ENCODE results near the gene MANF. TPM values are rescaled to one million over a fixed set of nuclear protein-coding genes. Genes with fewer than 3 reads are reported as not detected.
"Not testable (repeated sequence)": the region's sequence is repeated elsewhere in the genome, so short reads cannot be mapped to it uniquely, and the experiment has no call there.

The MANF gene
- total and polyA plus RNA-seq, 7 donors = 12.2 to 138 (median 21.0) TPM

GRCh38 chr3:51362476-51362875 lies 22.6 kb upstream of the MANF start:
- Histone ChIP-seq H3K27me3 (no peaks in the 10 kb centered on the region), H3K27ac (no peak overlapping the region), H3K4me3 (no peak overlapping the region), H3K4me1 (no peaks in the 10 kb centered on the region), H3K9me3 (no peaks in the 10 kb centered on the region), H3K36me3 (no peaks in the 10 kb centered on the region)
- no peak for DNase-seq
- no peak for TF ChIP-seq POLR2A (IDR thresholded peaks at IDR 0.05)
- TF ChIP-seq EP300 (IDR thresholded peaks at IDR 0.05) = no peak
- TF ChIP-seq POLR2AphosphoS5 (IDR thresholded peaks at IDR 0.05) = no peak
- TF ChIP-seq, protein P1, sequence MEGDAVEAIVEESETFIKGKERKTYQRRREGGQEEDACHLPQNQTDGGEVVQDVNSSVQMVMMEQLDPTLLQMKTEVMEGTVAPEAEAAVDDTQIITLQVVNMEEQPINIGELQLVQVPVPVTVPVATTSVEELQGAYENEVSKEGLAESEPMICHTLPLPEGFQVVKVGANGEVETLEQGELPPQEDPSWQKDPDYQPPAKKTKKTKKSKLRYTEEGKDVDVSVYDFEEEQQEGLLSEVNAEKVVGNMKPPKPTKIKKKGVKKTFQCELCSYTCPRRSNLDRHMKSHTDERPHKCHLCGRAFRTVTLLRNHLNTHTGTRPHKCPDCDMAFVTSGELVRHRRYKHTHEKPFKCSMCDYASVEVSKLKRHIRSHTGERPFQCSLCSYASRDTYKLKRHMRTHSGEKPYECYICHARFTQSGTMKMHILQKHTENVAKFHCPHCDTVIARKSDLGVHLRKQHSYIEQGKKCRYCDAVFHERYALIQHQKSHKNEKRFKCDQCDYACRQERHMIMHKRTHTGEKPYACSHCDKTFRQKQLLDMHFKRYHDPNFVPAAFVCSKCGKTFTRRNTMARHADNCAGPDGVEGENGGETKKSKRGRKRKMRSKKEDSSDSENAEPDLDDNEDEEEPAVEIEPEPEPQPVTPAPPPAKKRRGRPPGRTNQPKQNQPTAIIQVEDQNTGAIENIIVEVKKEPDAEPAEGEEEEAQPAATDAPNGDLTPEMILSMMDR (IDR thresholded peaks at IDR 0.05) = no peak
- 87 to 89% methylated on average over 9 of the region's 9 CpGs for WGBS, 2 donors
- intact Hi-C loops (cut with DNase I) = no loop called here

DNA sequence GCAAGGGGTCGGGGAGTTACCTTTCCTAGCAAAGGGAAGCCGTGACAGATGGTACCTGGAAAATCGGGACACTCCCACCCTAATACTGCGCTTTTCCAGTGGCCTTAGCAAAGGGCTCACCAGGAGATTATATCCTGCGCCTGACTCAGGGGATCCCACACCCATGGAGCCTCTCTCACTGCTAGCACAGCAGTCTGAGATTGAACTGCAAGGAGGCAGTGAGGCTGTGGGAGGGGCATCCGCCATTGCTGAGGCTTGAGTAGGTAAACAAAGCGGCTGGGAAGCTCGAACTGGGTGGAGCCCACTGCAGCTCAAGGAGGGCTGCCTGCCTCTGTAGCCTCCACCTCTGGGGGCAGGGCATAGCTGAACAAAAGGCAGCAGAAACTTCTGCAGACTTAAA lies 16.8 kb upstream of the MANF start:
- H3K27ac ChIP-seq; H3K9me3 ChIP-seq; H3K4me3 ChIP-seq; DNase-seq; H3K27me3 ChIP-seq; H3K4me1 ChIP-seq; intact Hi-C loops (cut with DNase I); H3K36me3 ChIP-seq: not testable (repeated sequence)
- WGBS, 2 donors = 75 to 89% methylated on average over 8 of the region's 8 CpGs

DNA sequence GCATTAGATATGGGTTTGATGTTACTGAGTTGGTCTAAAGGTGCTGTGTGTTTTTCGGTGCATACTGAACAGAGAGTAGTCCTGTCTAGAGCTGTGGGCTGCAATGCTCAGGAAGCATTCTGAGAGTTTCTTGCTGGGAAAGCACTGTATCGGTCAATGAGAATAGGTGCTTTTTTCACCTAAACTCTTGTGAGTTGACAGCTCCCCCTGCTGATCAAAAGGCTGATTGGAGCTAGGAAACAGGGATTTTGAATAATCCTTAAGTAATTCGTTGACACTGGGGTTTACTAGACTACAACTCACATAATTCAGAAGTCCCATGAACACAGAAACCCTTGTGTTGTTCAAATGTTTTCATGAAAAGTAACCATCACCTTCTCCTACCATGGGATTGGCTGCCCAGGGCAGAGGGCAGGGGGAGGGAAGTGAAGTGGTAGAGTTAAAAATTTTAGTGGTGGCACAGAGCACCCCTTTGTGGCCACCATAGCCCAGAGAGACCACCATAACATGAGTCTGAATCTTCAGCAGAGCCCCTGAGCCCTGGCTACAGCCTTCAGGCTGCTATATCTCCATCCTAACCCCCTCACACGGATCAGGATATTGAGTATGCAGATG lies 13.0 kb upstream of the MANF start:
- Histone ChIP-seq H3K4me3 (no peak overlapping the region), H3K4me1 (no peaks in the 10 kb centered on the region), H3K9me3 (no peaks in the 10 kb centered on the region), H3K27ac (no peak overlapping the region), H3K27me3 (no peaks in the 10 kb centered on the region), H3K36me3 (no peaks in the 10 kb centered on the region)
- intact Hi-C loops (cut with DNase I) = loop anchor here (1.0 kb wide), 1 partner anchor 756 kb away; no protein-coding TSS in a partner anchor
- 24 to 26% methylated on average over 4 of the region's 4 CpGs for WGBS, 2 donors
- TF ChIP-seq, protein P1 (IDR thresholded peaks at IDR 0.05) = peak in 3 of 4 experiments; percentile 35 to 48 (median 47)
- TF ChIP-seq EP300 (IDR thresholded peaks at IDR 0.05) = no peak
- no peak for DNase-seq

DNA sequence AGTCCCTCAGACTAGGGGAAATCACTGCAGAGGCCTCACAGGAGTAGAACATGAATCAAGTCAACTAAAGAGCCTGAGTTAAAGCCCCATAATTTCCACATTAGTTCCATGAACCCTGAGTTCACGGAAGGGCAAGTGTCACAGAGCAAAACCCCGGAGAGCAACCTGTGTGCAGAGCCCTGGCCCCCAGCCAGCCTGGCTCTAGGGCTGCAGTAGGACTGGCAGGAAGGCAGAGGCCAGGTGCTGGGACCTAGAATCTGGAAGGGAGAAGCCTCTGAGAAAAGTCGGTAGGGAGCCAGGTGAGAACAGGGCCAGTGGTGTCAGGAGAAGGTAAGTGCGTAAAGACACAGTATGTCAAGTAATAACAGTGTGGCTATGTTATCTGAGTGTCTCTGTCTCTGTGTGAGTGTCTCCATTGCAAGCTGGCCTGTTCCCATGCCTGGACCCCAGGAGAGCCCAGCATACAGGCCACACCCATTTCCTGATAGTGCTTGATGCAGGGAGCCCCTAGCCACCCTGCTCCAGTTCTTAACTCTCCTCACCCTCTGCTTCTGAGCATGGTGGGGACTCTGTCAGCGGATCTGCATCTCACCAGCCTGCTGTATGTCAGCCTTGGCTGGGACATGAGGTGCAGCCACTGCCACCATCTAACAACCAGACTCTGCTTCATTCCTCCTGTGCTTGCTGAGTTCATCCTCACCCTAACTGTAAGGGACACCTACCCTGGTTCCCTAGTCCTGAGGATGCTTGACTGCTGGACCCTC lies 11.3 kb upstream of the MANF start:
- WGBS, 2 donors = 70 to 81% methylated on average over 5 of the region's 5 CpGs
- Histone ChIP-seq H3K9me3 (no peaks in the 10 kb centered on the region), H3K4me3 (no peak overlapping the region), H3K27me3 (no peaks in the 10 kb centered on the region), H3K4me1 (no peaks in the 10 kb centered on the region), H3K36me3 (no peaks in the 10 kb centered on the region), H3K27ac (no peak overlapping the region)
- TF ChIP-seq, protein P1 (IDR thresholded peaks at IDR 0.05) = no peak
- no peak for TF ChIP-seq POLR2A (IDR thresholded peaks at IDR 0.05)
- no peak for TF ChIP-seq EP300 (IDR thresholded peaks at IDR 0.05)
- TF ChIP-seq POLR2AphosphoS5 (IDR thresholded peaks at IDR 0.05) = no peak
- DNase-seq = no peak
- intact Hi-C loops (cut with DNase I) = no loop called here

DNA sequence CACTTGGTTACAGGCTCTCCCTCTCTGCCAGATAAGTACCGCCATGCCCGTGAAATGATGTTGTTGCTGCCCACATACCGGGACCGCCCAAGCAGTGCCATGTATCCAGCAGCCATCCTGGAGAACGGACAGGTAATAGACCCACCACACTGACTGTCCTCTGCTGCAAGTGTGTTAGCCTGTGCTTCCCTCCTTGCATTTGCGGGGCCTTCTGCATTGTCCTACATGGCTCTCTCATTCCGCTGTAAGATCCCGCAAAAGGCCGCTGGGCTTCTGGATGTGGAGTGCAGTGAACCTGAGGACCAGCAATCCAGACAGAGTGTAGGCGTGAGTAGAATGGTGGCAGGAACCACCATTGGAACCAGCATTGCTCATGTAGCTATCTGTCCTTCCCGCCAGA lies 10.6 kb upstream of the MANF start:
- no peaks in the 10 kb centered on the region for H3K27me3 ChIP-seq
- no peak overlapping the region for H3K4me3 ChIP-seq
- H3K4me1 ChIP-seq = no peaks in the 10 kb centered on the region
- TF ChIP-seq POLR2A (IDR thresholded peaks at IDR 0.05) (no peak), POLR2AphosphoS5 (IDR thresholded peaks at IDR 0.05) (no peak), EP300 (IDR thresholded peaks at IDR 0.05) (no peak)
- TF ChIP-seq, protein P1 (IDR thresholded peaks at IDR 0.05) = no peak
- H3K9me3 ChIP-seq = no peaks in the 10 kb centered on the region
- 95% methylated on average over 11 of the region's 11 CpGs for WGBS, 2 donors
- intact Hi-C loops (cut with DNase I) = no loop called here
- DNase-seq = no peak
- no peaks in the 10 kb centered on the region for H3K36me3 ChIP-seq
- H3K27ac ChIP-seq = no peak overlapping the region

Measured in sigmoid colon (tissue), 7 donors.